Measurements from ENCODE around the gene MYH10.

Gene MYH10

GRCh38 chr17:8630227-8630801 is at the start of gene MYH10:
TSS of gene MYH10 (minus strand) at chr17:8630725. CDS start at chr17:8623246, 7,479 bp downstream.
- peak within 1 kb of the TSS; percentile 58 to 74 for H3K4me3 ChIP-seq (ENCODE audit: low read length in 2 of 2)
- H3K27me3 ChIP-seq (ENCODE audit: control insufficient read depth in 2 of 2, insufficient read depth in 2 of 2, low read length in 2 of 2), result peaks cover 13 to 18% of the 10 kb centered on the region in 2 donors
- no peaks in the 10 kb centered on the region for H3K36me3 ChIP-seq (ENCODE audit: control insufficient read depth in 2 of 2, insufficient read depth in 2 of 2, low read length in 2 of 2)
- H3K9me3 ChIP-seq (ENCODE audit: control insufficient read depth in 2 of 2, low read length in 2 of 2), result no peaks in the 10 kb centered on the region
- peak within 1 kb of the TSS in 1 of 2 donors; percentile 16 for H3K27ac ChIP-seq (ENCODE audit: low read depth in 2 of 2, low read length in 2 of 2)
- peaks cover 3 to 7% of the 10 kb centered on the region in 2 donors for H3K4me1 ChIP-seq (ENCODE audit: control insufficient read depth in 2 of 2, insufficient read depth in 2 of 2, low read length in 2 of 2)
- peak within 1 kb of the TSS in 1 of 2 donors; percentile 64 for H3K9ac ChIP-seq (ENCODE audit: low read depth in 1 of 2, low read length in 2 of 2)

- Histone ChIP-seq H3K4me3 (ENCODE audit: low read length in 2 of 2) (no peak overlapping the region), H3K27ac (ENCODE audit: low read depth in 2 of 2, low read length in 2 of 2) (no peak overlapping the region), H3K36me3 (ENCODE audit: control insufficient read depth in 2 of 2, insufficient read depth in 2 of 2, low read length in 2 of 2) (no peaks in the 10 kb centered on the region), H3K9ac (ENCODE audit: low read depth in 1 of 2, low read length in 2 of 2) (no peak overlapping the region), H3K4me1 (ENCODE audit: control insufficient read depth in 2 of 2, insufficient read depth in 2 of 2, low read length in 2 of 2) (peaks cover 0 to 3% of the 10 kb centered on the region in 2 donors), H3K27me3 (ENCODE audit: control insufficient read depth in 2 of 2, insufficient read depth in 2 of 2, low read length in 2 of 2) (no peaks in the 10 kb centered on the region), H3K9me3 (ENCODE audit: control insufficient read depth in 2 of 2, low read length in 2 of 2) (no peaks in the 10 kb centered on the region)
Observed at GRCh38 chr17:8679126-8679525, 48.6 kb upstream of the MYH10 start.

DNA sequence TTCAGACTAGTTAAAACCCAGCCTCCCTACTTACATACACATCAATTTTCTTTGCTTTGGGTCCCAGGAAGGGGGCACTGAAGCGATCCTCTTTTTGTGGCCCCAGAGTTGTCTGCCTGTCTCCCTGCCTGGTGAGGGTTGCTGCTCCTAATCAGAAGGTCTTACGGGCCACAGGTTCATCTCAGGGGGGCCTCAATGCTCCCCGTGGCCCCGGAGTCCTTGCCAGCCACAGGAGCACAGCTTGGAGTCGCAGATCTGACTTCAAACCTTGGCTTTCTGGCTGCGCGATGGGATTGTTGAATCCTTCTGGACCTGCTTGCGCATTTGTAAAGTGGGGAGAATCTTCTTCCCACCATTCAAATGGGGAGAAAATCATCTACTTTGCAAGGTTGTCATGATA is 44.8 kb upstream of the MYH10 start:
- H3K9ac ChIP-seq (ENCODE audit: low read depth in 1 of 2, low read length in 2 of 2), result no peak overlapping the region
- H3K4me1 ChIP-seq (ENCODE audit: control insufficient read depth in 2 of 2, insufficient read depth in 2 of 2, low read length in 2 of 2), result peaks cover 0 to 3% of the 10 kb centered on the region in 2 donors
- no peaks in the 10 kb centered on the region for H3K9me3 ChIP-seq (ENCODE audit: control insufficient read depth in 2 of 2, low read length in 2 of 2)
- H3K36me3 ChIP-seq (ENCODE audit: control insufficient read depth in 2 of 2, insufficient read depth in 2 of 2, low read length in 2 of 2), result no peaks in the 10 kb centered on the region
- no peak overlapping the region for H3K27ac ChIP-seq (ENCODE audit: low read depth in 2 of 2, low read length in 2 of 2)
- H3K4me3 ChIP-seq (ENCODE audit: low read length in 2 of 2), result no peak overlapping the region
- no peaks in the 10 kb centered on the region for H3K27me3 ChIP-seq (ENCODE audit: control insufficient read depth in 2 of 2, insufficient read depth in 2 of 2, low read length in 2 of 2)

DNA sequence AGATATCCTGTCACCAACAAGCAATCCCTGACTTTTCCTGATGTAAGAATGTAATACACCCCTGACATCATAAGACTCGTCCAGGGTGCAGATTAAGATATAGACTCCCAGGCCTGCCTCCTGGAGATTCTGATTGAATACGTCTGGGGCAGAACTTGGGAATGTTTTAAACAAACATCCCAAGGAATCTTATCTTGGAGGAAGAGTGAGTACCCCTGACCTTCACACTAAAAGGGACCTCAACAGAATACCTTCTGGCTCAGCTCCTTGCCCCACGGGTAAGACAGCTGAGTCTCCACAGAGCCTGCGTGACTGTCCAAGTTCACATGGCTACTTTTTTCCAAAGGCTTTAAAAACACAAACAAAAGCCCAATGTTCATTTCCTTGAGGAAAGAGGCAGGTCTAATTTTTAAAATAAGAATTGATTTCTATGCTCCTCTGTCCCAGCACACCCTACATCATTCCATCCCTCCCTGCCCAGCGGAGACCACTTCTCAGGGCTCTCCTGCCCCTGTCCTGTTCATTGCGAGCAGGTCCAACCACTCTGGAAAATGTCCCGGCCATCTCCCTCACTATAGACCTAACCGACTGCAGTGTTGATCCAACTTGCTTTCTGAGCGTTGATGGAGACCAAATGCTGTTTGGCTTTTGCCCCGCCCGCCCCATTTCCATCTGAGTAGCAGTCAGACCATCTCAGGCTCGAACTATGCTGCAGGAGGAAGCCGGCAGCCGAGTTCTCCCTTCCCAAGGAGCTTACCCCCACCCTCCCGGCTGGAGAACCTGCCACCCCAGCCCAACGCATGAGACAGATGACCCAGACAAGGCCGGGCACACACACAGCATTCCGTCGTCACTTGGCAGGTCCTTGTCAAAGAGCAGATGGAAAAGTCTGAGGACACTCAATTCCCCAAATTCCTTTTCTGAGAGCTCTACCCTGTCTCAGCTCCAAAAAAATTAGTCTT is 44.1 kb upstream of the MYH10 start:
- no peaks in the 10 kb centered on the region for H3K9me3 ChIP-seq (ENCODE audit: control insufficient read depth in 2 of 2, low read length in 2 of 2)
- H3K4me3 ChIP-seq (ENCODE audit: low read length in 2 of 2), result no peak overlapping the region
- H3K36me3 ChIP-seq (ENCODE audit: control insufficient read depth in 2 of 2, insufficient read depth in 2 of 2, low read length in 2 of 2), result no peaks in the 10 kb centered on the region
- H3K4me1 ChIP-seq (ENCODE audit: control insufficient read depth in 2 of 2, insufficient read depth in 2 of 2, low read length in 2 of 2), result peaks cover 0 to 3% of the 10 kb centered on the region in 2 donors
- H3K27me3 ChIP-seq (ENCODE audit: control insufficient read depth in 2 of 2, insufficient read depth in 2 of 2, low read length in 2 of 2), result no peaks in the 10 kb centered on the region
- H3K27ac ChIP-seq (ENCODE audit: low read depth in 2 of 2, low read length in 2 of 2), result no peak overlapping the region
- H3K9ac ChIP-seq (ENCODE audit: low read depth in 1 of 2, low read length in 2 of 2), result no peak overlapping the region

DNA sequence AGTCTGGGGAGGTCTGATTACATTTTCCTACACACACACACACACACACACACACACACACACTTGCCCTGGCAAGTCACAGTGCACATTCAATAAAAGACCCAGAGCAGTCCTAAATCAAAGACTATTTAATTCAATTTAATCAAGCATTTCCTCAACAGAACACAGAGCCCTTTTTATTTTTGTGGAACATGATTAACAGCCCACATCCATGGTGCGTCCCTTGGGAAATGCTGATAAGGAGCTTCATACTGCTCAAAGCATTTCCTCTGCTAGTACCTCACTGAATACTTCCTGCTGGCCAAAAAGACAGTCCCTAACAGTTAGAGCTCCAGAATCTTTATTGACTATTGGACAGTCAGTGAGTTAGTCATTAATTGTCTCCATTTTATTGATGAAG is 43.1 kb upstream of the MYH10 start:
- Histone ChIP-seq H3K4me1 (ENCODE audit: control insufficient read depth in 2 of 2, insufficient read depth in 2 of 2, low read length in 2 of 2) (peaks cover 0 to 3% of the 10 kb centered on the region in 2 donors), H3K27me3 (ENCODE audit: control insufficient read depth in 2 of 2, insufficient read depth in 2 of 2, low read length in 2 of 2) (no peaks in the 10 kb centered on the region), H3K9me3 (ENCODE audit: control insufficient read depth in 2 of 2, low read length in 2 of 2) (no peaks in the 10 kb centered on the region), H3K9ac (ENCODE audit: low read depth in 1 of 2, low read length in 2 of 2) (no peak overlapping the region), H3K27ac (ENCODE audit: low read depth in 2 of 2, low read length in 2 of 2) (no peak overlapping the region), H3K36me3 (ENCODE audit: control insufficient read depth in 2 of 2, insufficient read depth in 2 of 2, low read length in 2 of 2) (no peaks in the 10 kb centered on the region), H3K4me3 (ENCODE audit: low read length in 2 of 2) (no peak overlapping the region)

DNA sequence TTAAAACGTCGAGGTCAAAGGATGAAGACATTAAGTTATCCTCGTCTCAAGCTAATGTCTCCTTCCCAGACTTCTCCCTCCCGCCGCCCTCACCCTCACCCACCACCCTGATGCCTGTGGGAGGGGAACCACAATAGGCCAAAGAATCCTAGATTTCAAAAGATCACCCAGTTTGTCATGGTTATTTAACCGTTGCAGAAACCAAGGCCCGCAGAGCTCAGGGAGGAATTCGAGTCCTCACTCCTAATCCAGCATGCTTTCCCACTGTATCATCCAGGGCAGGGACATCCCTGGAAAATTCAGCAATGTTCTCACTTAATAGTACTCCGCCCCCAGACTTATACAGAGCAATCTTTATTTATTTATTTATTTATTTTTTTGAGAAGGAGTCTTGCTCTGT is 41.8 kb upstream of the MYH10 start:
- Histone ChIP-seq H3K4me1 (ENCODE audit: control insufficient read depth in 2 of 2, insufficient read depth in 2 of 2, low read length in 2 of 2) (peaks cover 0 to 3% of the 10 kb centered on the region in 2 donors), H3K27me3 (ENCODE audit: control insufficient read depth in 2 of 2, insufficient read depth in 2 of 2, low read length in 2 of 2) (no peaks in the 10 kb centered on the region), H3K9ac (ENCODE audit: low read depth in 1 of 2, low read length in 2 of 2) (no peak overlapping the region), H3K36me3 (ENCODE audit: control insufficient read depth in 2 of 2, insufficient read depth in 2 of 2, low read length in 2 of 2) (no peaks in the 10 kb centered on the region), H3K4me3 (ENCODE audit: low read length in 2 of 2) (no peak overlapping the region), H3K9me3 (ENCODE audit: control insufficient read depth in 2 of 2, low read length in 2 of 2) (no peaks in the 10 kb centered on the region), H3K27ac (ENCODE audit: low read depth in 2 of 2, low read length in 2 of 2) (no peak overlapping the region)

DNA sequence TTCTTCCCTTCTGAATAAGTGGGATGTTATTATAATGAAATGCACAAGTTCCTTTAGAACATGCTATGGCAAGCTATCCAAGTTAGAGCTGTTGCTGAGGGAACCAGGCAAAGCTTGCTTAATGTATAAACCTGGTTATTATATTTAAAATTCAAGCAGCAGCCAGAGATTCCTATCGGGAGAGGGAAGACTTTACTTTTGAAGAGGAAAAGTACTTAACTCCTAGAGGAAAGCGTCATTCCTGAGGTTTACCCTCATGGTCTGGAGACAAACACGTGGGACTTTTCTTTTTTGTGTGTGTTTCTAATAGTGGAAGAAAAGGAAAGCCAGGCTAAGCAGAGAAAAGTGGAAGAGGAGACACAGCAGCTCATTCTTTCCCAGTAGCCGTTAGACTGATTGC is 39.9 kb upstream of the MYH10 start:
- Histone ChIP-seq H3K36me3 (ENCODE audit: control insufficient read depth in 2 of 2, insufficient read depth in 2 of 2, low read length in 2 of 2) (no peaks in the 10 kb centered on the region), H3K4me3 (ENCODE audit: low read length in 2 of 2) (no peak overlapping the region), H3K4me1 (ENCODE audit: control insufficient read depth in 2 of 2, insufficient read depth in 2 of 2, low read length in 2 of 2) (peaks cover 0 to 3% of the 10 kb centered on the region in 2 donors), H3K9ac (ENCODE audit: low read depth in 1 of 2, low read length in 2 of 2) (no peak overlapping the region), H3K27me3 (ENCODE audit: control insufficient read depth in 2 of 2, insufficient read depth in 2 of 2, low read length in 2 of 2) (no peaks in the 10 kb centered on the region), H3K9me3 (ENCODE audit: control insufficient read depth in 2 of 2, low read length in 2 of 2) (no peaks in the 10 kb centered on the region), H3K27ac (ENCODE audit: low read depth in 2 of 2, low read length in 2 of 2) (no peak overlapping the region)

- no peak overlapping the region for H3K9ac ChIP-seq (ENCODE audit: low read depth in 1 of 2, low read length in 2 of 2)
- H3K4me1 ChIP-seq (ENCODE audit: control insufficient read depth in 2 of 2, insufficient read depth in 2 of 2, low read length in 2 of 2), result no peaks in the 10 kb centered on the region
- no peak overlapping the region for H3K4me3 ChIP-seq (ENCODE audit: low read length in 2 of 2)
- no peaks in the 10 kb centered on the region for H3K9me3 ChIP-seq (ENCODE audit: control insufficient read depth in 2 of 2, low read length in 2 of 2)
- peaks cover 0 to 3% of the 10 kb centered on the region in 2 donors for H3K27me3 ChIP-seq (ENCODE audit: control insufficient read depth in 2 of 2, insufficient read depth in 2 of 2, low read length in 2 of 2)
- no peaks in the 10 kb centered on the region for H3K36me3 ChIP-seq (ENCODE audit: control insufficient read depth in 2 of 2, insufficient read depth in 2 of 2, low read length in 2 of 2)
- no peak overlapping the region for H3K27ac ChIP-seq (ENCODE audit: low read depth in 2 of 2, low read length in 2 of 2)
Observed at GRCh38 chr17:8668176-8668740, 37.7 kb upstream of the MYH10 start.

DNA sequence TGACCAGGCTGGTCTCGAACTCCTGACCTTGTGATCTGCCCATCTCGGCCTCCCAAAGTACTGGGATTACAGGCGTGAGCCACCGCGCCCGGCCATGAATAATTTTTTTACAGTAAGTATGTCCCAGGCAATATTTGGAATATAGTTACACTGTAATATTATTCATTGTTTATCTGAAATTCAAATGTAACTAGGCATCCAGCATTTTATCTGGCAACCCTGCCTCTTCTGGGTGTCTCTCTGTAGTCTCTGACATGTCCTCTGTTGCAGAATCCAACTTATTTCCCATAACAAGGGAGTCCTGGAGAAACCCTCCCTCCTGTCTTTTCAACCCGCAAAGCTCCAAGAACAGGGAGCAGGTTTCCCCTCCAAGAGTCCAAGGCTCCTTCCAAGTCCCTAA is 36.9 kb upstream of the MYH10 start:
- Histone ChIP-seq H3K27ac (ENCODE audit: low read depth in 2 of 2, low read length in 2 of 2) (no peak overlapping the region), H3K9ac (ENCODE audit: low read depth in 1 of 2, low read length in 2 of 2) (no peak overlapping the region), H3K4me1 (ENCODE audit: control insufficient read depth in 2 of 2, insufficient read depth in 2 of 2, low read length in 2 of 2) (no peaks in the 10 kb centered on the region), H3K36me3 (ENCODE audit: control insufficient read depth in 2 of 2, insufficient read depth in 2 of 2, low read length in 2 of 2) (no peaks in the 10 kb centered on the region), H3K9me3 (ENCODE audit: control insufficient read depth in 2 of 2, low read length in 2 of 2) (no peaks in the 10 kb centered on the region), H3K27me3 (ENCODE audit: control insufficient read depth in 2 of 2, insufficient read depth in 2 of 2, low read length in 2 of 2) (peaks cover 0 to 3% of the 10 kb centered on the region in 2 donors), H3K4me3 (ENCODE audit: low read length in 2 of 2) (no peak overlapping the region)

- Histone ChIP-seq H3K36me3 (ENCODE audit: control insufficient read depth in 2 of 2, insufficient read depth in 2 of 2, low read length in 2 of 2) (no peaks in the 10 kb centered on the region), H3K4me3 (ENCODE audit: low read length in 2 of 2) (no peak overlapping the region), H3K27me3 (ENCODE audit: control insufficient read depth in 2 of 2, insufficient read depth in 2 of 2, low read length in 2 of 2) (peaks cover 0 to 3% of the 10 kb centered on the region in 2 donors), H3K4me1 (ENCODE audit: control insufficient read depth in 2 of 2, insufficient read depth in 2 of 2, low read length in 2 of 2) (no peaks in the 10 kb centered on the region), H3K27ac (ENCODE audit: low read depth in 2 of 2, low read length in 2 of 2) (no peak overlapping the region), H3K9me3 (ENCODE audit: control insufficient read depth in 2 of 2, low read length in 2 of 2) (no peaks in the 10 kb centered on the region), H3K9ac (ENCODE audit: low read depth in 1 of 2, low read length in 2 of 2) (no peak overlapping the region)
Observed at GRCh38 chr17:8665684-8666083, 35.2 kb upstream of the MYH10 start.

All from mucosa of rectum (tissue), 2 donors.